B cell (primary cell): ENCODE results near the gene PLN.

Experiments used
- CTCF ChIP-seq: fragments of 200-600 bp; IDR thresholded peaks from one replicate; pipeline ENCODE4 v1.8.0; 2022; ENCODE audit warnings: antibody characterized with exemption, mild to moderate bottlenecking
- EZH2 ChIP-seq: IDR thresholded peaks from 2 replicates; pipeline ENCODE4 v1.6.1; 2012; ENCODE audit warnings: borderline replicate concordance, low read depth, mild to moderate bottlenecking, moderate library complexity, low read length; ENCODE audit not compliant: insufficient read depth, poor library complexity, severe bottlenecking

GRCh38 chr6:118579786-118580185 is 31.7 kb downstream of the PLN start:
- TF ChIP-seq CTCF (no peak), EZH2 (no peak)
